GM21723 (cell line): ENCODE data around the gene VTN.

Experiments used
- ATAC-seq: cut with Tn5 transposase; IDR thresholded peaks from one replicate; pipeline ENCODE4 v1.9.1; 2021; ENCODE audit warnings: mild to moderate bottlenecking, moderate library complexity; ENCODE audit not compliant: unreplicated experiment

Gene VTN

GRCh38 chr17:28369684-28370034 is 448 bp downstream of the VTN start:
- no peak for ATAC-seq

- no peak for ATAC-seq
Observed at GRCh38 chr17:28368915-28369683, 1.0 kb downstream of the VTN start.

GRCh38 chr17:28368306-28368831 is 1.7 kb downstream of the VTN start:
- ATAC-seq, result no peak

- ATAC-seq, result no peak
Observed at GRCh38 chr17:28367641-28368305, 2.3 kb downstream of the VTN start.

GRCh38 chr17:28366605-28367004 is 3.5 kb downstream of the VTN start:
- ATAC-seq, result no peak

- no peak for ATAC-seq
Observed at GRCh38 chr17:28365487-28365886, 4.6 kb downstream of the VTN start.

- no peak for ATAC-seq
Observed at GRCh38 chr17:28364665-28365363, 5.3 kb downstream of the VTN start, which contains the start of gene SEBOX. Gene SEBOX, minus strand, starts transcription at chr17:28365199. Its CDS starts 48 bp downstream, at chr17:28365151.

- ATAC-seq, result no peak
Observed at GRCh38 chr17:28363776-28364650, 6.1 kb downstream of the VTN start.

GRCh38 chr17:28363186-28363585 is 6.9 kb downstream of the VTN start:
- no peak for ATAC-seq

- ATAC-seq, result no peak
Observed at GRCh38 chr17:28357901-28358197, 12.3 kb downstream of the VTN start.

GRCh38 chr17:28357061-28357900 is 12.8 kb downstream of the VTN start, which contains the start of gene POLDIP2:
Gene POLDIP2, minus strand, starts transcription at chr17:28357527. Its CDS starts 79 bp downstream, at chr17:28357448.
- ATAC-seq, result peak; percentile 94

GRCh38 chr17:28350271-28350670 is 19.8 kb downstream of the VTN start:
- ATAC-seq, result no peak

GRCh38 chr17:28348979-28349378 is 21.1 kb downstream of the VTN start:
- ATAC-seq, result no peak

GRCh38 chr17:28347261-28347891 is 22.7 kb downstream of the VTN start:
- ATAC-seq, result no peak

GRCh38 chr17:28346746-28347246 is 23.3 kb downstream of the VTN start:
- no peak for ATAC-seq

GRCh38 chr17:28346199-28346580 is 23.9 kb downstream of the VTN start:
- no peak for ATAC-seq

GRCh38 chr17:28345419-28346198 is 24.5 kb downstream of the VTN start:
- no peak for ATAC-seq

GRCh38 chr17:28344435-28344901 is 25.6 kb downstream of the VTN start:
- no peak for ATAC-seq
